HG03442 (cell line): ENCODE data around the gene RASA4B.
"Not testable (repeated sequence)": the region's sequence is repeated elsewhere in the genome, so short reads cannot be mapped to it uniquely, and the experiment has no call there.

ENCODE experiments used
- ATAC-seq: cut with Tn5 transposase; IDR thresholded peaks from one replicate; pipeline ENCODE4 v1.9.1; 2021; ENCODE audit warnings: mild to moderate bottlenecking, moderate library complexity; ENCODE audit not compliant: unreplicated experiment

Gene RASA4B

DNA sequence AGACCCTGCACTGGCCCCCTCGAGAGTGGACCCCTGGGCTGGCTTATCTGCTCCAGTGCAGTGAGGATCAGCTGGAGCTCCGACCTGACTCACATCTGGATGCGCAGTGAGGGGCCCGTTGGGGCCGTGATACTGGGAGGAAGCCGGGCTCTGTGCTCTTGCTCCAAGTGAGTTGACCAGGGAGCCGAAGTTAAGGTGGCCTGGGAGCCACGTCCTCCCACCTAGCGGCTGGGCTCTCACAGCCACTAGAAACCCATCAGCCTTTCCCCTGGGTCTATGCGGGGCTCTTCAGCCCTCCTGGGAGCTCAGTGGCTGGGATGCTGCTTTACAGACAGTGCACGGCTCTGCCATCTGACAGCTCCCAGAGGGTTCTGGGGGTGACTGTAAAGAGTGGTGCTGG lies 62.0 kb downstream of the RASA4B start:
- ATAC-seq: no peak

DNA sequence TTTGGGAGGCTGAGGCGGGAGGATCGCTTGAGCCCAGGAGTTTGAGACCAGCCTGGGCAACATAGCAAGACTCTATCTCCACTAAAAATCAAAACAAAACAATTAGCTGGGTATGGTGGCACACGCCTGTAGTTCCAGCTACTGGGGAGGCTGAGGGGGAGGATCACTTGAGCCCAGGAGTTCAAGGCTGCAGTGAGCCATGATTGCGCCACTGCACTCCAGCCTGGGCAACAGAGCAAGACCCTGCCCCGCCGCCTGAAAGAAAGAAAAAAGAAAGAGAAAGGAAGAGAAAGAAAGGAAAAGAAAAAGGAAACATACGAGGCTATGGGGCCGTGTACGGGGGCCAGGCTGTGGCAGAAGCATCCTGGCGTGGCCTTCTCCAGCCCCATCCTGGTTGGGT lies 62.6 kb downstream of the RASA4B start:
- ATAC-seq: not testable (repeated sequence)

GRCh38 chr7:102454468-102454867 lies 63.1 kb downstream of the RASA4B start:
- no peak for ATAC-seq

DNA sequence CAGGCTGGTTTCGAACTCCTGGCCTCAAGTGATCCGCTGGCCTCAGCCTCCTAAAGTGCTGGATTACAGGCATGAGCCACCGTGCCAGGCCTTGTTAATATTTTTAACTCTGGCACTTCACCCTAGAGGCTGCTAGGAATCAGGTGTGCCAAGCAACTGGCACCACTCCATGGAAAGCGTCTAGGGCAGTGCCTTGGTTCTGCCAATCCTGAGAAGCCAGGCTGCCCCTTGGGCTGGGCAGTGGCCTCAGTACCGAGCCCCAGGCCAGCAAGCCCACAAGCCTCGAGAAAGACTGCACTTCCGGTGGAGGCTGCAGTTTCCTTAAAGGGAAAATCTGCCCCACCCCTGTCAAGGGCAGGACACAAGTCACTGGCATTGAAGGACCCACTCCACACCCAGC lies 64.3 kb downstream of the RASA4B start:
- ATAC-seq: no peak

- no peak for ATAC-seq
Measured at GRCh38 chr7:102452451-102452850, 65.1 kb downstream of the RASA4B start.

DNA sequence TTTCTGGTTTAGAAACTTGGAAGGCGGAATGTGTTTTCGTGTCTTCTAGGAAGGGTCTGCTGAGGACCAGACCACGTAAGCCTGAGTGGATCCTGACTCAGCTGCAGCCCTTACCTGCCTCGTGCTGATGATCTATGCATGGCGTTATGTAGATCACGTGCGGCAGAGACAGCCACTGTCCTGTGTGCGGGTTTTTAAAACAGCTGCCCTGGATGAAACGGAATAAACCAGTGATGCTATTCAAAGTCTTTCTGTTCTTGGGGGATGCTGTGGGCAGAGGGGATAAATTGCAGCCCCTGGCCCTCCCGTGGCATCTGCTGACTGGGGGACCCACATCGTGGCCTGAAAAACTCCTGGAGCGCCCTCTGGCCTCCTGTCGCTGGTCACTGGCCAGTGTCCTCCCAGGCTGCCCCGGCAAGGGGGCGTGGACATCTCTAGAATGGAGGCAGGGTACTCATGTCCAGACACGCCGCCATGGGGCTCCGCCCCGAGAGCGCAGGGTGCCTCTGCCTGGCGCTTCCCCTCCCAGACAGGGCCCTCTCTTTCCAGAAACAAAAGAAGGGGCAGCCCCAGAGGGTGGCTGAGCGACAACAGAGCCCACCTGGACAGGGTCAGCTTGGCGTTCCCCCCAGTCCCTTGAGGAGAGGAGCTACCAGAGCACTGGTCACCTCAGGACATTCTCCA lies 66.1 kb downstream of the RASA4B start:
- ATAC-seq: no peak

DNA sequence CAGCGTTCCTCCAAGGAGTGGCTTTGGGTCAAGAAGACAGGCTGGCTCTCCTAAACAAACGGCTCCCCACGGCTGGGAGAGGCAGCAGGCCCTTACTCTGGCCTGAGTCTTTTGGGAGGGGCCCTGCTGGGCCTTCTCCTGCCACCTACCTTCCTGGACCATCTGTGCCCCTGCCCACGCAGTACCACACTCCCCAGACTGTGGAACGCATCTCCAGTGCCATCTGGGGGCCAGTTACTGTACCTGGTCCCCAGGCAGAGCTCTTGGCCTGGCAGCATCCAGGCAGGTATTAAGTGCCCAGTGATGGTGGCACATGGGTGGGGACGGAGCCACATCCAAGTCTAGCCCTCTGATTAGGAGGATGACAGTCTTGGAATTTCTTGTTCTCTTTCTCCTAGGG lies 67.3 kb downstream of the RASA4B start:
- ATAC-seq: peak; percentile 52

DNA sequence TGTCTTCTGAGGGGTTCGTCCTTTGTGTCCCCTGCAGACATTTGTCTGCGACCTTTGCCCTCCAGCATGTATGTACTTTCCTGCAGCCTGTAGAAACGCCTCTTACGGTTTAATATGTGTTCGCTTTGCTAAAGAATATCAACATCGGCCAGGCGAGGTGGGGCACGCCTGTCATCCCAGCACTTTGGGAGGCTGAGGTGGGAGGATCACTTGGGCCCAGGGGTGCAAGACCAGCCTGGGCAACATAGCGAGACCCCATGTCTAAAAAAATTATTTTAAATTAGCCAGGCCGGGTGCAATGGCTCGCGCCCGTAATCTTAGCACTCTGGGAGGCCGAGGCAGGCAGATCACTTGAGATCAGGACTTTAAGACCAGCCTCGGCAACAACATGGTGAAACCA lies 68.4 kb downstream of the RASA4B start:
- ATAC-seq: no peak

- ATAC-seq: no peak
Measured at GRCh38 chr7:102447311-102447710, 70.3 kb downstream of the RASA4B start.

DNA sequence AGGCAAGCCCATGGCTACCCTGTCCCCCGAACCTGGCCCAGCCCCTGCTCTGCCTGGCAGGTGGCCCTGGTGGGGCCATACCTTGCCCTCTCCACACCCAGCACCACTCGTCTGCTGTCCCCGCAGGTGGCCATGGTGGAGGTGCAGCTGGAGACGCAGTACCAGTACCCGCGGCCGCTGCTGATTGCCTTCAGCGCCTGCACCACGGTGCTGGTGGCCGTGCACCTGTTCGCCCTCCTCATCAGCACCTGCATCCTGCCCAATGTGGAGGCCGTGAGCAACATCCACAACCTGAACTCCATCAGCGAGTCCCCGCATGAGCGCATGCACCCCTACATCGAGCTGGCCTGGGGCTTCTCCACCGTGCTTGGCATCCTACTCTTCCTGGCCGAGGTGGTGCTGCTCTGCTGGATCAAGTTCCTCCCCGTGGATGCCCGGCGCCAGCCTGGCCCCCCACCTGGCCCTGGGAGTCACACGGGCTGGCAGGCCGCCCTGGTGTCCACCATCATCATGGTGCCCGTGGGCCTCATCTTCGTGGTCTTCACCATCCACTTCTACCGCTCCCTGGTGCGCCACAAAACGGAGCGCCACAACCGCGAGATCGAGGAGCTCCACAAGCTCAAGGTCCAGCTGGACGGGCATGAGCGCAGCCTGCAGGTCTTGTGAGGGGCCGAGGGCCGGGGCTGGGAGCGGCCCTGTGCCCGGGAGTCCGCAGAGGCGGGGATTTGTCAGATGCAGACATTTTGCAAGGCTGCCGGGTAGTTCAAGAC lies 71.0 kb downstream of the RASA4B start:
- no peak for ATAC-seq

- ATAC-seq: no peak
Measured at GRCh38 chr7:102445674-102446071, 71.9 kb downstream of the RASA4B start.

GRCh38 chr7:102444961-102445673 lies 72.5 kb downstream of the RASA4B start:
- ATAC-seq: peak; percentile 49

- no peak for ATAC-seq
Measured at GRCh38 chr7:102439963-102440795, 77.4 kb downstream of the RASA4B start.

- no peak for ATAC-seq
Measured at GRCh38 chr7:102436118-102436517, 81.5 kb downstream of the RASA4B start.

GRCh38 chr7:102434039-102434486 lies 83.5 kb downstream of the RASA4B start:
- no peak for ATAC-seq

- peak; percentile 60 for ATAC-seq
Measured at GRCh38 chr7:102433219-102434038, 84.1 kb downstream of the RASA4B start, which contains the start of gene ORAI2. TSS of gene ORAI2 (plus strand) at chr7:102433575. CDS start at chr7:102438957, 5,382 bp downstream.
